GM12878 (cell line): Measurements from ENCODE around the gene CROCC. TPM values are rescaled to one million over a fixed set of nuclear protein-coding genes. Genes with fewer than 3 reads are reported as not detected.

Experiments
- ATAC-seq: fragments of 200-7000 bp; cut with Tn5 transposase; 3 replicates; pipeline ENCODE4 v1.9.1; 2020; ENCODE audit warnings: mild to moderate bottlenecking, moderate library complexity
- BruUV-seq: library from RNA; stranded (reverse); fragments of 400-500 nt; replicated peaks from 2 replicates; lab custom pipeline; 2021; lab: Mats Ljungman, UMichigan
- CTCF ChIA-PET: fragments of 300-600 bp; sonication (Branson Sonifier 250); formaldehyde crosslinking; extraction: SDS; loops from one replicate; lab custom pipeline; 2021; ENCODE audit warnings: inconsistent platforms; lab: Yijun Ruan, JAX
- POLR2A ChIA-PET: fragments of 350-600 bp; formaldehyde crosslinking; extraction: SDS; loops from one replicate; lab custom pipeline; 2021; ENCODE audit warnings: inconsistent platforms; lab: Charles Lee
- RAD21 ChIA-PET: fragments of 300-600 bp; sonication (Branson Sonifier 250); formaldehyde crosslinking; loops from one replicate; lab custom pipeline; 2023; ENCODE audit warnings: antibody characterized with exemption; ENCODE audit not compliant: unreplicated experiment; lab: Charles Lee
- SMC1A ChIA-PET: fragments of 300-600 bp; sonication (Branson Sonifier 250); formaldehyde crosslinking; loops from one replicate; lab custom pipeline; 2023; ENCODE audit not compliant: unreplicated experiment, uncharacterized antibody; lab: Charles Lee
- DNase-seq: peaks from one replicate; pipeline ENCODE4 v3.0.0-alpha.2; 2011; ENCODE audit warnings: low read depth, low spot score
- FAIRE-seq: peaks from 3 replicates; lab custom pipeline; 2011; peaks lifted over from hg19 to GRCh38; lab: Jason Lieb, UNC
- H2AFZ ChIP-seq: 2 replicates; pipeline ENCODE4 v1.6.0; 2011; ENCODE audit warnings: low read depth, low read length, control low read depth; ENCODE audit not compliant: control insufficient read depth
- H3K27ac ChIP-seq: 2 replicates; pipeline ENCODE4 v1.5.1; 2011; ENCODE audit warnings: control low read depth; ENCODE audit not compliant: control insufficient read depth, insufficient read depth
- H3K27me3 ChIP-seq, 2 experiments: replicated peaks in 1 of 2; 2 replicates each; pipeline versions ENCODE4 v1.6.0 to v1.6.1; 2011; ENCODE audit warnings: low read length in 1 of 2; ENCODE audit not compliant: control insufficient read depth in 2 of 2, insufficient read depth in 2 of 2
- H3K36me3 ChIP-seq, 2 experiments: 2 replicates each; pipeline ENCODE4 v1.5.1; 2011; ENCODE audit warnings: low read length in 1 of 2; ENCODE audit not compliant: control insufficient read depth in 2 of 2, insufficient read depth in 2 of 2
- H3K4me1 ChIP-seq: 2 replicates; pipeline ENCODE4 v1.6.1; 2011; ENCODE audit warnings: mild to moderate bottlenecking, low read length, moderate library complexity, mixed read lengths; ENCODE audit not compliant: control insufficient read depth, insufficient read depth
- H3K4me2 ChIP-seq: 2 replicates; pipeline ENCODE4 v1.6.0; 2011; ENCODE audit warnings: control low read depth; ENCODE audit not compliant: control insufficient read depth, insufficient read depth
- H3K4me3 ChIP-seq: fragments of 200-600 bp; sonication (generic); 2 replicates; pipeline ENCODE4 v1.5.1; 2016
- H3K79me2 ChIP-seq: 2 replicates; pipeline ENCODE4 v1.6.0; 2011; ENCODE audit warnings: low read length; ENCODE audit not compliant: control insufficient read depth, insufficient read depth
- H3K9ac ChIP-seq: 2 replicates; pipeline ENCODE4 v1.8.0; 2011; ENCODE audit warnings: low read length, control low read depth, mixed read lengths; ENCODE audit not compliant: control insufficient read depth, insufficient read depth
- H3K9me3 ChIP-seq: replicated peaks from 3 replicates; pipeline ENCODE4 v1.5.1; 2011; ENCODE audit warnings: mild to moderate bottlenecking, low read length; ENCODE audit not compliant: control insufficient read depth, insufficient read depth
- H4K20me1 ChIP-seq: 2 replicates; pipeline ENCODE4 v1.6.0; 2011; ENCODE audit not compliant: control insufficient read depth, insufficient read depth
- CEBPB ChIP-seq, 2 experiments: fragments of 150-350 bp in 1 of 2; IDR thresholded peaks; 2 replicates each; pipeline ENCODE4 v1.6.1; 2012 to 2014; ENCODE audit warnings: low read depth in 2 of 2, low read length in 2 of 2, borderline replicate concordance in 1 of 2, inconsistent platforms in 1 of 2
- FOXK2 ChIP-seq: fragments of 450-650 bp; IDR thresholded peaks from 2 replicates; pipeline ENCODE4 v1.6.1; 2017; ENCODE audit warnings: mild to moderate bottlenecking, moderate library complexity
- HDGF ChIP-seq: fragments of 450-650 bp; IDR thresholded peaks from 2 replicates; pipeline ENCODE4 v1.6.1; 2016; ENCODE audit warnings: antibody characterized with exemption
- JUND ChIP-seq: IDR thresholded peaks from 2 replicates; pipeline ENCODE4 v1.6.1; 2012; ENCODE audit warnings: low read depth, mild to moderate bottlenecking, low read length, improper control_type of control experiment, moderate library complexity
- MEF2B ChIP-seq: fragments of 450-650 bp; IDR thresholded peaks from 2 replicates; pipeline ENCODE4 v1.6.1; 2018; ENCODE audit warnings: mild to moderate bottlenecking, moderate library complexity; ENCODE audit not compliant: partially characterized antibody, poor library complexity, severe bottlenecking
- POLR2AphosphoS2 ChIP-seq: IDR thresholded peaks from 2 replicates; pipeline ENCODE4 v1.6.1; 2011; ENCODE audit warnings: low read depth, mild to moderate bottlenecking, low read length, improper control_type of control experiment, moderate library complexity
- RAD51 ChIP-seq: fragments of 450-650 bp; IDR thresholded peaks from 2 replicates; pipeline ENCODE4 v1.6.1; 2016; ENCODE audit warnings: moderate library complexity, mild to moderate bottlenecking, inconsistent platforms
- RBBP5 ChIP-seq: fragments of 200-600 bp; sonication (generic); conservative IDR thresholded peaks from 2 replicates; pipeline ENCODE4 v1.6.1; 2016
- SRF ChIP-seq, 2 experiments: IDR thresholded peaks; 2 replicates each; pipeline ENCODE4 v1.6.1; 2011; ENCODE audit warnings: low read depth in 2 of 2, low read length in 2 of 2, mild to moderate bottlenecking in 1 of 2, moderate library complexity in 1 of 2
- TARDBP ChIP-seq: IDR thresholded peaks from 2 replicates; pipeline ENCODE4 v1.6.1; 2016; ENCODE audit warnings: borderline replicate concordance
- ZNF274 ChIP-seq: IDR thresholded peaks from one replicate; pipeline ENCODE4 v1.8.0; 2011; ENCODE audit not compliant: insufficient read length, insufficient read depth
- WGBS: methylation state at CpG from one replicate; pipeline ENCODE4 v1.1.6; 2016; ENCODE audit warnings: low lambda C conversion rate; ENCODE audit not compliant: insufficient replicate concordance, insufficient coverage; ENCODE audit errors: missing lambda C conversion rate; 5-methylcytosine and 5-hydroxymethylcytosine counted together
- in situ Hi-C: fragments of 300-500 bp; cut with MboI; formaldehyde crosslinking; loops from 9 replicates; pipeline ENCODE4 v1.14.3; 2018; ENCODE audit warnings: mixed read lengths
- intact Hi-C: fragments of 100-400 bp; cut with micrococcal nuclease; formaldehyde crosslinking; loops from one replicate; pipeline ENCODE4 v1.14.2; 2022; ENCODE audit not compliant: unreplicated experiment
- polyA plus RNA-seq, 11 experiments: library from polyadenylated mRNA; depleted of rRNA in 4 of 11; unstranded in 6 of 11; stranded (reverse) in 5 of 11; fragments of >200 nt; fragmentation: Nextera tagmentation in 4 of 11; fragmentation: Illumina TruSeq in 1 of 11; extraction: Ambion mirVana in 4 of 11; extraction: Trizol in 1 of 11; gene quantifications; 1 replicate in 1 of 11; 2 replicates in 10 of 11; pipeline versions ENCODE4 v1.2.1 to v1.2.3, GENCODE V29; 2011 to 2016; ENCODE audit warnings: inconsistent platforms in 2 of 11, missing spikeins in 2 of 11, low read depth in 1 of 11
- total RNA-seq, 4 experiments: library from RNA; depleted of rRNA in 3 of 4; stranded (reverse); fragments of >200 nt in 3 of 4; fragmentation: Illumina TruSeq in 1 of 4; extraction: Trizol in 1 of 4; gene quantifications; 2 replicates each; pipeline versions ENCODE4 v1.2.1 to v1.2.3, GENCODE V29; 2013 to 2021
- TF ChIP-seq, protein P1 (sequence below), 3 experiments: IDR thresholded peaks in 2 of 3; conservative IDR thresholded peaks in 1 of 3; 2 replicates each; pipeline ENCODE4 v1.5.1; 2011; ENCODE audit warnings: low read depth in 3 of 3, low read length in 3 of 3, mild to moderate bottlenecking in 3 of 3, control low read depth in 2 of 3, moderate library complexity in 2 of 3, inconsistent platforms in 1 of 3, mixed read lengths in 1 of 3; ENCODE audit not compliant: control insufficient read depth in 2 of 3, insufficient read depth in 1 of 3; ENCODE audit errors: extremely low read depth in 1 of 3
- TF ChIP-seq, protein P2 (sequence below): fragments of 450-650 bp; IDR thresholded peaks from 2 replicates; pipeline ENCODE4 v1.6.1; 2018; ENCODE audit warnings: borderline replicate concordance, mild to moderate bottlenecking; ENCODE audit not compliant: partially characterized antibody
- TF ChIP-seq, protein P3 (sequence below): IDR thresholded peaks from 2 replicates; pipeline ENCODE4 v1.6.1; 2012; ENCODE audit warnings: low read depth, low read length, improper control_type of control experiment

Gene CROCC
- total and polyA plus RNA-seq, 10 of the 15 experiments (the other 5 are each of a cell fraction or from before 2014, with no cell fraction given), result 0.04 to 5.5 (median 2.3) TPM

DNA sequence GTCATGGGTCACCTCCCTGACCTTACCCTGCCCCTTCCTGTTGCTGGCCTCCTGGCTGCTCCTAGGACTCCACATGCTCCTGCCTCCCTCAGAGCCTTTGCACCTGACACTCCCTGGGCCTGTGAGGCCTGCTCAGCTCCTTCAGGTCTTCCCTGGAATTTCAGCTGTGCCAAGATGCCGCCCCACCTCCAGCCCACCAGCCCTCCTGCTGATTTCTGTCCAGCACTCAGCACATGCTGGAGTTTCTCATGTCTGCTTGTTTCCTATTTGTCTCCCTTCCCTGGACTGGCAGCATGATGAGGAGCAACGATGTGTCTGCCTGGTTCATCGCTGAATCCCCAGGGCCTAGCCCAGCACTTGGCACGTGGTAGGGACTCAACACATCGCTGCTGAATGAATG, 55.6 kb downstream of the CROCC start:
- H3K36me3 ChIP-seq, result no peaks in the 10 kb centered on the region
- H3K4me1 ChIP-seq, result no peaks in the 10 kb centered on the region
- 74% methylated on average over 5 of the region's 5 CpGs for WGBS
- ChIA-PET RAD21 (no interaction called here), CTCF (no interaction called here), POLR2A (no interaction called here), SMC1A (no interaction called here)
- no peak overlapping the region for H3K4me3 ChIP-seq
- H3K27me3 ChIP-seq, result peaks cover 7 to 13% of the 10 kb centered on the region in 2 experiments; a peak in 3 of 4 replicates
- no peak overlapping the region for H2AFZ ChIP-seq
- no peak for FAIRE-seq
- no peaks in the 10 kb centered on the region for H3K79me2 ChIP-seq
- in situ Hi-C loops, result no loop called here
- no peak for DNase-seq
- TF ChIP-seq HDGF (no peak), RAD51 (no peak), ZNF274 (no peak), SRF (IDR thresholded peaks at IDR 0.05; ENCODE audit: low read depth in 2 of 2, low read length in 2 of 2) (no peak), CEBPB (IDR thresholded peaks at IDR 0.05; ENCODE audit: borderline replicate concordance in 1 of 2, low read depth in 2 of 2, low read length in 2 of 2) (no peak), POLR2AphosphoS2 (no peak), MEF2B (no peak), JUND (no peak), RBBP5 (no peak), TARDBP (no peak), FOXK2 (no peak)
- TF ChIP-seq, protein P1, sequence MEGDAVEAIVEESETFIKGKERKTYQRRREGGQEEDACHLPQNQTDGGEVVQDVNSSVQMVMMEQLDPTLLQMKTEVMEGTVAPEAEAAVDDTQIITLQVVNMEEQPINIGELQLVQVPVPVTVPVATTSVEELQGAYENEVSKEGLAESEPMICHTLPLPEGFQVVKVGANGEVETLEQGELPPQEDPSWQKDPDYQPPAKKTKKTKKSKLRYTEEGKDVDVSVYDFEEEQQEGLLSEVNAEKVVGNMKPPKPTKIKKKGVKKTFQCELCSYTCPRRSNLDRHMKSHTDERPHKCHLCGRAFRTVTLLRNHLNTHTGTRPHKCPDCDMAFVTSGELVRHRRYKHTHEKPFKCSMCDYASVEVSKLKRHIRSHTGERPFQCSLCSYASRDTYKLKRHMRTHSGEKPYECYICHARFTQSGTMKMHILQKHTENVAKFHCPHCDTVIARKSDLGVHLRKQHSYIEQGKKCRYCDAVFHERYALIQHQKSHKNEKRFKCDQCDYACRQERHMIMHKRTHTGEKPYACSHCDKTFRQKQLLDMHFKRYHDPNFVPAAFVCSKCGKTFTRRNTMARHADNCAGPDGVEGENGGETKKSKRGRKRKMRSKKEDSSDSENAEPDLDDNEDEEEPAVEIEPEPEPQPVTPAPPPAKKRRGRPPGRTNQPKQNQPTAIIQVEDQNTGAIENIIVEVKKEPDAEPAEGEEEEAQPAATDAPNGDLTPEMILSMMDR (IDR thresholded peaks at IDR 0.05 in 2 of 3, conservative IDR thresholded peaks at IDR 0.05 in 1 of 3; ENCODE audit: control insufficient read depth in 2 of 3, extremely low read depth in 1 of 3, insufficient read depth in 1 of 3, low read depth in 3 of 3, low read length in 3 of 3), result no peak
- TF ChIP-seq, protein P2, sequence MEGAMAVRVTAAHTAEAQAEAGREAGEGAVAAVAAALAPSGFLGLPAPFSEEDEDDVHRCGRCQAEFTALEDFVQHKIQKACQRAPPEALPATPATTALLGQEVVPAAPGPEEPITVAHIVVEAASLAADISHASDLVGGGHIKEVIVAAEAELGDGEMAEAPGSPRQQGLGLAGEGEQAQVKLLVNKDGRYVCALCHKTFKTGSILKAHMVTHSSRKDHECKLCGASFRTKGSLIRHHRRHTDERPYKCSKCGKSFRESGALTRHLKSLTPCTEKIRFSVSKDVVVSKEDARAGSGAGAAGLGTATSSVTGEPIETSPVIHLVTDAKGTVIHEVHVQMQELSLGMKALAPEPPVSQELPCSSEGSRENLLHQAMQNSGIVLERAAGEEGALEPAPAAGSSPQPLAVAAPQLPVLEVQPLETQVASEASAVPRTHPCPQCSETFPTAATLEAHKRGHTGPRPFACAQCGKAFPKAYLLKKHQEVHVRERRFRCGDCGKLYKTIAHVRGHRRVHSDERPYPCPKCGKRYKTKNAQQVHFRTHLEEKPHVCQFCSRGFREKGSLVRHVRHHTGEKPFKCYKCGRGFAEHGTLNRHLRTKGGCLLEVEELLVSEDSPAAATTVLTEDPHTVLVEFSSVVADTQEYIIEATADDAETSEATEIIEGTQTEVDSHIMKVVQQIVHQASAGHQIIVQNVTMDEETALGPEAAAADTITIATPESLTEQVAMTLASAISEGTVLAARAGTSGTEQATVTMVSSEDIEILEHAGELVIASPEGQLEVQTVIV, result no peak
- TF ChIP-seq, protein P3, sequence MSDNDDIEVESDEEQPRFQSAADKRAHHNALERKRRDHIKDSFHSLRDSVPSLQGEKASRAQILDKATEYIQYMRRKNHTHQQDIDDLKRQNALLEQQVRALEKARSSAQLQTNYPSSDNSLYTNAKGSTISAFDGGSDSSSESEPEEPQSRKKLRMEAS, result no peak
- H3K9me3 ChIP-seq, result no peaks in the 10 kb centered on the region
- no peak for ATAC-seq
- H3K4me2 ChIP-seq, result no peak overlapping the region
- no peak overlapping the region for H3K27ac ChIP-seq
- no peak overlapping the region for H3K9ac ChIP-seq
- BruUV-seq, result no TSS peak
- no peaks in the 10 kb centered on the region for H4K20me1 ChIP-seq
- intact Hi-C loops, result no loop called here
